Activated CD8-positive, alpha-beta memory T cell treated with anti-CD3 and anti-CD28 coated beads for 36 hours (primary cell): ENCODE data around the gene GLI1. TPM values are rescaled to one million over a fixed set of nuclear protein-coding genes. Genes with fewer than 3 reads are reported as not detected.

Experiments
- CTCF ChIA-PET: fragments of 350-600 bp; sonication (Branson Sonifier 250); formaldehyde crosslinking; loops from one replicate; lab custom pipeline; 2021; ENCODE audit warnings: antibody characterized with exemption; lab: Charles Lee
- POLR2A ChIA-PET: fragments of 350-600 bp; sonication (Branson Sonifier 250); formaldehyde crosslinking; loops from one replicate; lab custom pipeline; 2021; ENCODE audit warnings: antibody characterized with exemption; lab: Charles Lee
- total RNA-seq, 2 experiments: library from RNA; stranded (reverse); gene quantifications; one replicate each; pipeline ENCODE4 v1.2.3, GENCODE V29; 2021

Gene GLI1
- total RNA-seq, 2 experiments from 2014 or later = 0.46 to 0.50 TPM

- ChIA-PET CTCF (interaction anchor here (0.6 to 1.5 kb wide), 3 partner anchors 11 to 303 kb away, joined by 3 to 4 read pairs (median 3); no protein-coding TSS in a partner anchor), POLR2A (interaction anchor here (1.6 kb wide), 1 partner anchor 30 kb away, joined by 4 read pairs; the partner anchor contains the start of gene DCTN2)
Observed at GRCh38 chr12:57517187-57517586, 57.6 kb downstream of the GLI1 start.

GRCh38 chr12:57517718-57518117 is 58.1 kb downstream of the GLI1 start:
- ChIA-PET POLR2A (interaction anchor here (0.6 to 1.6 kb wide), 3 partner anchors 21 to 176 kb away, joined by 4 to 5 read pairs (median 4); partner anchors contain the start of genes DCTN2 and OS9), CTCF (interaction anchor here (0.6 to 1.5 kb wide), 3 partner anchors 14 to 304 kb away, joined by 3 to 4 read pairs (median 3); no protein-coding TSS in a partner anchor)

GRCh38 chr12:57518176-57518919 is 58.8 kb downstream of the GLI1 start:
- ChIA-PET CTCF (interaction anchor here (1.1 to 2.1 kb wide), 3 partner anchors 21 to 304 kb away, joined by 3 to 7 read pairs (median 4); no protein-coding TSS in a partner anchor), POLR2A (interaction anchor here (0.6 to 2.6 kb wide), 5 partner anchors 22 to 176 kb away, joined by 3 to 10 read pairs (median 4); partner anchors contain the start of genes ARHGAP9 and OS9)

GRCh38 chr12:57518920-57519795 is 59.6 kb downstream of the GLI1 start:
- ChIA-PET CTCF (interaction anchor here (0.6 to 2.1 kb wide), 4 partner anchors 22 to 212 kb away, joined by 3 to 7 read pairs (median 4); partner anchors contain the start of gene MARS1), POLR2A (interaction anchor here (0.6 to 2.6 kb wide), 9 partner anchors 8 to 89 kb away, joined by 3 to 10 read pairs (median 5); partner anchors contain the start of genes ARHGAP9 and DCTN2)

GRCh38 chr12:57519796-57520052 is 60.1 kb downstream of the GLI1 start:
- CTCF ChIA-PET = interaction anchor here (0.6 to 2.1 kb wide), 4 partner anchors 23 to 212 kb away, joined by 3 to 7 read pairs (median 4); partner anchors contain the start of gene MARS1
- POLR2A ChIA-PET = interaction anchor here (0.6 to 2.6 kb wide), 9 partner anchors 8 to 293 kb away, joined by 3 to 10 read pairs (median 5); partner anchors contain the start of genes ARHGAP9 and DCTN2

GRCh38 chr12:57520053-57520818 is 60.7 kb downstream of the GLI1 start, which contains the start of gene DDIT3:
Gene DDIT3 (minus strand): TSS chr12:57520514. CDS start chr12:57517406, 3,108 bp downstream.
- ChIA-PET POLR2A (interaction anchor here (0.7 to 2.6 kb wide), 11 partner anchors 9 to 293 kb away, joined by 3 to 10 read pairs (median 3); partner anchors contain the start of genes ARHGAP9 and DCTN2), CTCF (interaction anchor here (1.5 to 2.1 kb wide), 2 partner anchors 32 to 43 kb away, joined by 4 to 7 read pairs; partner anchors contain the start of gene MARS1)

GRCh38 chr12:57521525-57522010 is 62.0 kb downstream of the GLI1 start:
- ChIA-PET CTCF (no interaction called here), POLR2A (no interaction called here)

Other genes with a start within 250 kb of the GLI1 start
- gene NXPH4, start 243.0 kb upstream of the GLI1 start, total RNA-seq = under 1 TPM; 0.38 to 0.40 TPM
- gene SHMT2, start 230.1 kb upstream of the GLI1 start, total RNA-seq = 100 to 1,000 TPM; 474 to 496 TPM
- gene STAC3, start 208.6 kb upstream of the GLI1 start, total RNA-seq = 1 to 10 TPM in 1 of 2 experiments, under 1 TPM in 1; 0.71 to 1.4 TPM
- 10 to 100 TPM; 28.0 to 29.7 TPM for gene R3HDM2, start 28.7 kb upstream of the GLI1 start, total RNA-seq
- gene INHBC, start 25.0 kb upstream of the GLI1 start, total RNA-seq = not detected
- 1 to 10 TPM; 1.1 to 1.2 TPM for gene INHBE, start 4.5 kb upstream of the GLI1 start, total RNA-seq
- gene ARHGAP9, start 20.1 kb downstream of the GLI1 start, total RNA-seq = 100 to 1,000 TPM; 130 to 133 TPM
- gene MARS1, start 28.3 kb downstream of the GLI1 start, total RNA-seq = 100 to 1,000 TPM; 438 to 455 TPM
- gene DDIT3, start 60.7 kb downstream of the GLI1 start, total RNA-seq = 1 to 10 TPM; 9.6 to 9.8 TPM
- gene MBD6, start 63.0 kb downstream of the GLI1 start, total RNA-seq = 10 to 100 TPM; 53.3 to 53.4 TPM
- gene DCTN2, start 87.4 kb downstream of the GLI1 start, total RNA-seq = 10 to 100 TPM; 84.3 to 88.2 TPM
- 1 to 10 TPM; 1.7 to 2.0 TPM for gene KIF5A, start 90.3 kb downstream of the GLI1 start, total RNA-seq
- 10 to 100 TPM; 22.3 to 24.4 TPM for gene PIP4K2C, start 131.4 kb downstream of the GLI1 start, total RNA-seq
- gene DTX3, start 145.0 kb downstream of the GLI1 start, total RNA-seq = 10 to 100 TPM; 13.3 to 14.5 TPM
- 1 to 10 TPM; 1.6 to 2.3 TPM for gene ARHGEF25, start 151.7 kb downstream of the GLI1 start, total RNA-seq
- gene B4GALNT1, start 173.4 kb downstream of the GLI1 start, total RNA-seq = 1 to 10 TPM; 3.2 TPM
- gene OS9, start 234.3 kb downstream of the GLI1 start, total RNA-seq = 10 to 100 TPM; 77.3 to 83.5 TPM